ENCODE measurements around the gene ZKSCAN3.
"Not testable (repeated sequence)": the region's sequence is repeated elsewhere in the genome, so short reads cannot be mapped to it uniquely, and the experiment has no call there.

The ZKSCAN3 gene

DNA sequence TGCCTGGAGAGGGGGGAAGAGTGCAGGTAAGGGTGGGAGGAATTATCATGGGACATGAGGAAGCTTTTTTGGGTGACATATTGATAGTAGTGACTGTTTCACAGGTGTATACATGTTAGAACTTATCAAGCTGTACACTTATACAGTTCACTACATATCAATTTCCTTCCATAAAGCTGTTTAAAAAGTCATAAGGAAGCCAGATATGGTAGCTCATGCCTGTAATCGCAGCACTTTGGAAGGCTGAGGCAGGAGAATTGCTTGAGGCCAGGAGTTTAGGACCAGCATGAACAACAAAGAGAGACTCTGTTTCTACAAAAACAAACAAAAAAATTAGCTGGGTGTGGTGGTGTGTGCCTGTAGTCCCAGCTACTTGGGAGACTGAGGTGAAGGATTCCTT, 28.1 kb downstream of the ZKSCAN3 start:
- no peak for DNase-seq (ENCODE audit: low read depth)

- DNase-seq (ENCODE audit: low read depth) = no peak
Measured at GRCh38 chr6:28378644-28379043, 28.9 kb downstream of the ZKSCAN3 start.

DNA sequence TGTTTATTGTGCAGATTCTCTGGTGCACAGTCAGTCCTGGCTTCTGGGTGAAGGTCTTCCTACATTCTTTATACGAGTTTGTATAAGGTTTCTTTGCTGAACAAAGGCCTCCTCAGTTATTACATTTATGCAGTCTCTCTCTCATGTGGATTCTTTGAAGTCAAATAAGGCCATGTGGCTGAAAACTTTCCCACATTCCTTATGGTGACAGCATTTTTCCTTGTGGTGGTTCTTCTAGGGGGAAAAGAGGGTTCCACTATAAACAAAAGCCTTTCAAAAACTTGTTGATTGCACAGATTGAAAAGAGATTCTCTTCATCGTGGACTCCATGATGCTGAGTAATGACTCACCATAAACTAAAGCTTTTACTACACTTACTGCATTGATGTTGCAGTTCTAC, 30.6 kb downstream of the ZKSCAN3 start:
- no peak for DNase-seq (ENCODE audit: low read depth)

DNA sequence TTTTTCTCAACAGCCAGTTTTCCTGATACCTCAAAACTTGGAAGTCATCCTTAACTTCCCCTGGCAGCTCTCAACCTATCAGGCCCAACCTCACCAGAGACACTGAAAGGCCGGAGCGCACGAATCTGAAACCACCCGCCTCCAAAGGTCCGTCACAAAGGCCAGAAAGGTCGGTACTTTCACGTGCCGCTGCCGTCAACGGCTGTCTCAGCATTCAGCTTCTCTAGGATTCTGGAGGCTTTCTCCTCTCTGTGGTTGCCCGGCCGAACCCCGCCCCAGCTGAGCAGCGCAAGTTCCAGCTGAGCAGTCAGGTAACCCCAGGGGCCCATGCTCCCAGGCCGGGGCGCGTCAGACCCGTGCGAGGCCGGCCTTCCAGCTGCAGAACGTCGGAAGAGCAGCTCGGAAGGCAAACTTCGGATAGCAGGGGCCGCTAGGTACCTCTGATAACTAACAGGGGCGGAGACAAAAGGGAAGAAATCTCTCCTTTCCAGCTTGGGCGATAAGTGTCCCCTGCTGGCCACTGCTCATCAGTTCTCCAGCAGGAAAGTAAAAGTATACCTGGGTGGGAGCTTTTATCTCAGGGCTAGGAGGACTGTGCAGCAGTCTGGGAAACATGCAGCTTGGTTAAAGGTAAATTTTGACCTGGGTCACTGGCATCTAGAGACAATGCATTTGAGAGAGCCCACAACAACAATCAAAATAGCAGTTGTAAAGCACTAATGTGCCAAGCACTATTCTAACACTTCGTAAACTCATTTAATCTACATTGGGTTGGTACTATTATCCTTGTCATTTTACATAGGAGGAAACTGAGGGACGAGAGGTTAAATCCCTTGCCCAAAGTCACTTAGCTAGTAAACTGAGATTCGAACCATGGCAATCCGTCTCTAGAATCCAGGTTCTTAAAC, 33.7 kb downstream of the ZKSCAN3 start:
- DNase-seq (ENCODE audit: low read depth) = no peak

DNA sequence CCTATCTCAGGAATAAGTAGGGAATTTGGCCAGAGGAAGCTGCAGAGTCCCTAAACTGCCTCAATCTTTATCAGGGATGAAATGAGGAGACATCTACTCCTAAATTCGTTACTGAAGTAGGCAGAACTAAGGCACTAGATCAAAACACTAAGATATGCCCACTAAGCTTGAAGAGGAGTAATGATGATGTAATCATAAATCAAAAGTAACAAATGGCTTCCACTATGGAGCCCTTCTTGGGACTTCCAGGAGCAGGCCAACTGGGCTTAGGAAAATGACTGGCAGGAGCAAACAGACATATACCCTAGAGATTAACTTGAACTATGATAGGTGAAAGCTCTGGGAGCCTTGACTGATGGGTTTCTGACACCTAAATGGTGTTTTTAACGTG, 34.4 kb downstream of the ZKSCAN3 start:
- DNase-seq (ENCODE audit: low read depth) = no peak

DNA sequence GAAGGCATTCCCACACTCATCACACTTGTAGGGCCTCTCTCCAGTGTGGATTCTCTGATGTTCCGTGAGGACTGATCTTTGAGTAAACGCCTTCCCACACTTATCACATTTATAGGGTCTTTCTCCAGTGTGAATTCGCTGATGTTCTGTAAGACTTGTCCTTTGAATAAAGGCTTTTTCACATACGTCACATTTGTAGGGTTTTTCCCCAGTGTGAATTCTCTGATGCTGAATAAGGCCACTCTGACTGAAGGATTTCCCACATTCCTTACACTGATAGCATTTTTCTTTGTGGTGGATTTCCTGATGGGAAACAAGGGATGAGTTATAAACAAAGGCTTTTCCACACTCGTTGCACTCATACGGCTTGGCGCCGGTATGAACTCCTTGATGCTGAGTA, 40.9 kb downstream of the ZKSCAN3 start:
- no peak for DNase-seq (ENCODE audit: low read depth)

DNA sequence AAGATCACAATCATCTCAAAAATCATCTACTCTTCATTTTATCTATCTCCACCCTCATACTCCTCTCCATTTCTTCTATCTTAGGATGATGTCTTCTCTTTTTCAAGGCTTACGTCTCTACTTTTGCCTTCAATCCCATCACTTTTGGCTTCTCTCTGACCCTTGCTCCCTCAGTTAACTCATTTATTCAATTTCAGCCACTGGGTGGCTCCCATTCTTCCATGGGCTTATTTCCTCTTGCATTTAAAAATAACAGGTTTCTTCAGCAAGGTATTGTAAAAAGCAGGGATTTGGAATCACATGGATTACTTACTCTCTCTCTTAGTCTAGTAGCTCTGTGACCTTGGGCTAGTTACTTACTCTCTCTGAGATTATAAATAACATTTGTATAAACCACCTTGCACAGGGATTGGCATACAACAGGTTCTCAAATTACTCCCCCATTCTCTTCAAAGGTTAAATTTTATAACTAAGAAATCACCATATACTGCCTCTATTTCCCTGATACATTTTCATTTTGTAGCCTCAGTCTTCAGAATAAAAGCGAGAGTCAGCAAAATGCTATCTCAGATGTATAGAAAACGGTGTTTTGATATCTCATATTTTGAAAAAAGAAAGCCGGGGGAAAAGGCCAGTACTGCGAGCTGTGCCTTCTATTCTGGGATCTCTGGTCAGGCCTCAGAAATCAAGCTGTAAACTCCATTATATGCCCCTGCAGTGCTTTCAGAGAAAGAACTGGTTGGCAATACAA, 44.3 kb downstream of the ZKSCAN3 start:
- no peak for DNase-seq (ENCODE audit: low read depth)

DNA sequence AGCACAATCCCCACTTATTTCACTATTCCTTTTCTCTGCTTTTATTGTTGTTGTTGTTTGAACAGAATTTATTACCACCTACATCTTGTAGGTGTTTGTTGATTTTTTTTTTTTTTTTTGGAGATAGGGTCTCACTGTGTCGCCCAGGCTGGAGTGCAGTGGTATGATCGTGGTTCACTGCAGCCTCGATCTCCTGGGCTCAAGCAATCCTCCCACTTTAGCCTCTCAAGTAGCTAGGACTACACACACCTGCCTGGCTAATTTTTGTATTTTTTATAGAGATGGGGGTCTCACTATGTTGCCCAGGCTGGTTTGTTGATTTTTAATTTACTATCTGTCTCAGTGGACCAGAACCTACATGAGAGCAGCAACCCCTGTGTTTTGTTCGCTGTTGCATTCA, 46.2 kb downstream of the ZKSCAN3 start:
- DNase-seq (ENCODE audit: low read depth) = no peak

DNA sequence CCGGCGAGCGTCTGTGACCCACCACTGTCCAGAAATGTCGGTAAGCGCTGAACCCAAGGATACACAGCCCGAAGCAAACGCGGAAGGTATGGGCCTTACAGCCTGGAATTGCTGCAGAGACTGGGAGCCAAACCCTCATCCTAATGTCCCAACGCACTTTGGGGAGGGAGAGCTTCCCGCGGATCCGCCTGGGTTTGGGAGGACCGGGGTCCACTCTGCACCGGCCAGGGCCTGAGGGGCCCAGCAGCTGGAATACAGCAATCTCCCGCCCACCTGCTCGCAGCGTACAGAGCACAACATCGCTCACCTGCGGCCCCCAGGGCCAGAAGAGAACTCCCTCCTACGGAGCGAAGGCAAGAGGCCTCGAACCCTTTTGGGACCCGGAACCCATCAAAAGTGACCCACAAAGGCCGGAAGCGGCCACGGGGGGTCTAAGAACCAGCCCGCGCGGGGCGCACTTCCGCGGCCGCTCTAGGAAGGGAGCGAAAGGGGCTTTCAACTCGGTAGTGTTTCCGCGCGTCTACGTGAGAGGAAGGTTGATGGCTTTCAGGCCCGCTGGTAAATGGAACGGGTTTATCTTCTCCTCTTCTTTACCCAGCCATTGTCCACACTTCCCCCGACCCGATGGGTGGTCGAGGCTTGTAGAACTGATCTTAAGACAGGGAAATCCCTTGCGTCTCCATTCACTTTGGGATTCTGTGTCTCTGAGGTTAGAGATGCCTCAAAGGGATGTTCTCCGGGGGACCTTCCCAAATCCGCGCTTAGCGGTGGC, 49.8 kb downstream of the ZKSCAN3 start, which contains the start of gene ZSCAN12:
Gene ZSCAN12, minus strand, starts transcription at position 398 of the 772 bp plus-strand sequence. CDS start 1,342 bp downstream, outside the sequence.
- peak; percentile 87 for DNase-seq (ENCODE audit: low read depth)

GRCh38 chr6:28400122-28400451, 50.3 kb downstream of the ZKSCAN3 start:
- no peak for DNase-seq (ENCODE audit: low read depth)

- DNase-seq (ENCODE audit: low read depth) = no peak
Measured at GRCh38 chr6:28401172-28401571, 51.4 kb downstream of the ZKSCAN3 start.

DNA sequence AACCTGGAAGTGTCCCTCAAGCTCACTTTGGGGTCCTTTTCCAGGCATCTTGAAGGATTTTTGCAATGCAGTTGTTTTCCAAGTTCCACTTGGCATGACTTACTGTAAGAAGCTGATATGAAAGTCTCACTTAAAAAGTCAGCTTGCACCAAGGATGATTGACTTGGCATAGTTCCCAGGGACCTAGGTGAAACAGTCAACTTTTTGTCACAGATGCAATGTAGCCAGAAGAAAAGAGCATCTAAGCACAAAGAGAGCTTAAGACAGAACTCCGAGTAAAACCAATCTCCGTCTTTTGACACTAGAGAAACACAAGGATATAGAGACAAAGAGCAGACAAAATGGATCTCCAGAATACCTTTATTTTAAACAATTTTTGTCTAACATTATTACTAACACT, 52.5 kb downstream of the ZKSCAN3 start:
- DNase-seq (ENCODE audit: low read depth) = no peak

GRCh38 chr6:28403923-28404322, 54.2 kb downstream of the ZKSCAN3 start:
- DNase-seq (ENCODE audit: low read depth) = not testable (repeated sequence)

- DNase-seq (ENCODE audit: low read depth) = no peak
Measured at GRCh38 chr6:28407401-28407800, 57.7 kb downstream of the ZKSCAN3 start.

- no peak for DNase-seq (ENCODE audit: low read depth)
Measured at GRCh38 chr6:28408076-28408802, 58.5 kb downstream of the ZKSCAN3 start.

GRCh38 chr6:28410767-28411166, 61.0 kb downstream of the ZKSCAN3 start:
- no peak for DNase-seq (ENCODE audit: low read depth)

- DNase-seq (ENCODE audit: low read depth) = no peak
Measured at GRCh38 chr6:28413681-28414080, 63.9 kb downstream of the ZKSCAN3 start.

Data from CMK (cell line).